ENCODE results near the gene PLCG2.

DNA sequence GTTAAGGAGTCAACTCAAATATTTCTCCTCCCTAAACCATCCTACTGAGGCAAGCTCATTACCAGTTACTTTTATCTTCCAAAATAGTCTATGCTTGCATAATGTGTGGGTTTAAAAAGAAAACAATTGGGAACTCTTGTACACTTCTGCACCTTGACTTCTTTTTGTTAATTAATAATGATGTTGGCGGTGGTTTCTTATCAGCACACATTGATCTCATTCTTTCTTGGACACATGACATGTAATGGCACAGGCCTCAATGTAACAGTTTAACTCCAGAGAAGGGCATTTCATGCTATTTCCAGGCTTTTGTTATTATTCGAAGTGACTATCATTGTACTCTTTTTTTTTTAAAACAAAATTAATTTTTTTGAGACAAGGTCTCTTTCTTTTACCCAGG lies 7.8 kb downstream of the PLCG2 start:
- TF ChIP-seq CTCF (IDR thresholded peaks at IDR 0.05; ENCODE audit: insufficient read depth, low read length) = no peak
- TF ChIP-seq, protein P1, sequence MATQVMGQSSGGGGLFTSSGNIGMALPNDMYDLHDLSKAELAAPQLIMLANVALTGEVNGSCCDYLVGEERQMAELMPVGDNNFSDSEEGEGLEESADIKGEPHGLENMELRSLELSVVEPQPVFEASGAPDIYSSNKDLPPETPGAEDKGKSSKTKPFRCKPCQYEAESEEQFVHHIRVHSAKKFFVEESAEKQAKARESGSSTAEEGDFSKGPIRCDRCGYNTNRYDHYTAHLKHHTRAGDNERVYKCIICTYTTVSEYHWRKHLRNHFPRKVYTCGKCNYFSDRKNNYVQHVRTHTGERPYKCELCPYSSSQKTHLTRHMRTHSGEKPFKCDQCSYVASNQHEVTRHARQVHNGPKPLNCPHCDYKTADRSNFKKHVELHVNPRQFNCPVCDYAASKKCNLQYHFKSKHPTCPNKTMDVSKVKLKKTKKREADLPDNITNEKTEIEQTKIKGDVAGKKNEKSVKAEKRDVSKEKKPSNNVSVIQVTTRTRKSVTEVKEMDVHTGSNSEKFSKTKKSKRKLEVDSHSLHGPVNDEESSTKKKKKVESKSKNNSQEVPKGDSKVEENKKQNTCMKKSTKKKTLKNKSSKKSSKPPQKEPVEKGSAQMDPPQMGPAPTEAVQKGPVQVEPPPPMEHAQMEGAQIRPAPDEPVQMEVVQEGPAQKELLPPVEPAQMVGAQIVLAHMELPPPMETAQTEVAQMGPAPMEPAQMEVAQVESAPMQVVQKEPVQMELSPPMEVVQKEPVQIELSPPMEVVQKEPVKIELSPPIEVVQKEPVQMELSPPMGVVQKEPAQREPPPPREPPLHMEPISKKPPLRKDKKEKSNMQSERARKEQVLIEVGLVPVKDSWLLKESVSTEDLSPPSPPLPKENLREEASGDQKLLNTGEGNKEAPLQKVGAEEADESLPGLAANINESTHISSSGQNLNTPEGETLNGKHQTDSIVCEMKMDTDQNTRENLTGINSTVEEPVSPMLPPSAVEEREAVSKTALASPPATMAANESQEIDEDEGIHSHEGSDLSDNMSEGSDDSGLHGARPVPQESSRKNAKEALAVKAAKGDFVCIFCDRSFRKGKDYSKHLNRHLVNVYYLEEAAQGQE (IDR thresholded peaks at IDR 0.05; ENCODE audit: insufficient replicate concordance, low read depth) = no peak
